Fibroblast of lung (primary cell): Measurements from ENCODE around the gene DLK2. TPM values are rescaled to one million over a fixed set of nuclear protein-coding genes. Genes with fewer than 3 reads are reported as not detected.

Source experiments
- DNase-seq, 2 donors: peaks; one replicate each; pipeline versions ENCODE4 v3.0.0 to v3.0.0-alpha.2; 2010; ENCODE audit warnings: low read depth in 2 of 2
- H2AFZ ChIP-seq: 2 replicates; pipeline ENCODE4 v1.5.1; 2012; ENCODE audit warnings: low read length, control low read depth, inconsistent platforms
- H3K27ac ChIP-seq: 2 replicates; pipeline ENCODE4 v1.5.1; 2011; ENCODE audit warnings: low read length, control low read depth; ENCODE audit not compliant: insufficient read depth
- H3K27me3 ChIP-seq: 2 replicates; pipeline ENCODE4 v1.5.1; 2011; ENCODE audit warnings: mild to moderate bottlenecking, low read length; ENCODE audit not compliant: control insufficient read depth, insufficient read depth
- H3K36me3 ChIP-seq: 2 replicates; pipeline ENCODE4 v1.5.1; 2011; ENCODE audit warnings: low read length; ENCODE audit not compliant: control insufficient read depth, insufficient read depth
- H3K4me1 ChIP-seq: 2 replicates; pipeline ENCODE4 v1.5.1; 2011; ENCODE audit warnings: low read length; ENCODE audit not compliant: control insufficient read depth, insufficient read depth; ENCODE audit errors: extremely low read depth
- H3K4me2 ChIP-seq: 2 replicates; pipeline ENCODE4 v1.5.1; 2011; ENCODE audit warnings: low read length, control low read depth; ENCODE audit not compliant: insufficient read depth; ENCODE audit errors: extremely low read depth
- H3K4me3 ChIP-seq, 4 experiments: fragments of 200-600 bp in 1 of 4; sonication (generic) in 1 of 4; replicated peaks in 1 of 4; 2 replicates each; pipeline ENCODE4 v1.5.1; 2011 to 2016; ENCODE audit warnings: low read length in 4 of 4, low read depth in 3 of 4, mild to moderate bottlenecking in 3 of 4, control low read depth in 2 of 4, inconsistent platforms in 1 of 4, mixed read lengths in 1 of 4; ENCODE audit not compliant: insufficient read depth in 1 of 4; ENCODE audit errors: control extremely low read depth in 1 of 4
- H3K79me2 ChIP-seq: 2 replicates; pipeline ENCODE4 v1.5.1; 2012; ENCODE audit warnings: mild to moderate bottlenecking, low read length, inconsistent platforms; ENCODE audit not compliant: control insufficient read depth, insufficient read depth
- H3K9ac ChIP-seq: 2 replicates; pipeline ENCODE4 v1.5.1; 2011; ENCODE audit warnings: mild to moderate bottlenecking, low read length, control low read depth; ENCODE audit not compliant: insufficient read depth
- H3K9me3 ChIP-seq: 2 replicates; pipeline ENCODE4 v1.5.1; 2012; ENCODE audit warnings: low read depth, low read length; ENCODE audit not compliant: control insufficient read depth, insufficient read depth
- H4K20me1 ChIP-seq: 2 replicates; pipeline ENCODE4 v1.5.1; 2011; ENCODE audit warnings: low read length; ENCODE audit not compliant: control insufficient read depth, insufficient read depth; ENCODE audit errors: extremely low read depth
- EZH2 ChIP-seq: IDR thresholded peaks from 2 replicates; pipeline ENCODE4 v1.5.1; 2012; ENCODE audit warnings: low read length, control low read depth, mild to moderate bottlenecking; ENCODE audit errors: missing control alignments
- polyA plus RNA-seq, 2 donors: library from polyadenylated mRNA; depleted of rRNA in 1 of 2; stranded (reverse) in 1 of 2; unstranded in 1 of 2; fragments of >200 nt; gene quantifications; 2 replicates each; pipeline ENCODE4 v1.2.1, GENCODE V29; 2011 to 2012; ENCODE audit warnings: missing spikeins in 1 of 2
- total RNA-seq: library from RNA; depleted of rRNA; stranded (reverse); fragments of >200 nt; gene quantifications from 2 replicates; pipeline ENCODE4 v1.2.1, GENCODE V29; 2014
- TF ChIP-seq, protein P1 (sequence below), 2 donors: IDR thresholded peaks in 1 of 2; conservative IDR thresholded peaks in 1 of 2; 1 replicate in 1 of 2; 2 replicates in 1 of 2; pipeline ENCODE4 v1.5.1; 2011 to 2012; ENCODE audit warnings: low read length in 2 of 2, control low read depth in 1 of 2, inconsistent platforms in 1 of 2, low read depth in 1 of 2, mild to moderate bottlenecking in 1 of 2

Gene DLK2
- total and polyA plus RNA-seq, 2 donors (not counting 1 experiment from before 2014, with no cell fraction given), result 0.17 to 0.23 TPM

DNA sequence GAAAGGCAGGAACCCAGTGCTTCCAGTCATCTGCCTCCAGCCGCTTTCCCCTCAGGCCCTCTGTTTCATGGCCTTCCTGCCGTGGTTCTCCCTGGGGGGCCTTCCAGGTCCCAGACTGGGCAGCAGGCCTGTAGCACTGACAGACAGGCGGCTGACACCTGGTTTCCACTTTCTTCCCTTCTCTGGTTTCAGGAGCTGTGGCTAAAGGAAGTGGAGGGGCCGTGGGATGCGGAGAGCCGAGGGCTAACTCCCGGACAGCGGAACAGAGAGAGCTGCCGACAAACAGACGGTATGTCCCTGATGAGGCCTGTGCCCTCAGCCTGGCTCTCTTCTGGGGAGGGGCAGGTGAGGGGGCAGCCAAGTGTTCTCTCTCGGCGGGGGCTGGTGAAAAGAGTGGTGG, 42.3 kb upstream of the DLK2 start:
- TF ChIP-seq, protein P1, sequence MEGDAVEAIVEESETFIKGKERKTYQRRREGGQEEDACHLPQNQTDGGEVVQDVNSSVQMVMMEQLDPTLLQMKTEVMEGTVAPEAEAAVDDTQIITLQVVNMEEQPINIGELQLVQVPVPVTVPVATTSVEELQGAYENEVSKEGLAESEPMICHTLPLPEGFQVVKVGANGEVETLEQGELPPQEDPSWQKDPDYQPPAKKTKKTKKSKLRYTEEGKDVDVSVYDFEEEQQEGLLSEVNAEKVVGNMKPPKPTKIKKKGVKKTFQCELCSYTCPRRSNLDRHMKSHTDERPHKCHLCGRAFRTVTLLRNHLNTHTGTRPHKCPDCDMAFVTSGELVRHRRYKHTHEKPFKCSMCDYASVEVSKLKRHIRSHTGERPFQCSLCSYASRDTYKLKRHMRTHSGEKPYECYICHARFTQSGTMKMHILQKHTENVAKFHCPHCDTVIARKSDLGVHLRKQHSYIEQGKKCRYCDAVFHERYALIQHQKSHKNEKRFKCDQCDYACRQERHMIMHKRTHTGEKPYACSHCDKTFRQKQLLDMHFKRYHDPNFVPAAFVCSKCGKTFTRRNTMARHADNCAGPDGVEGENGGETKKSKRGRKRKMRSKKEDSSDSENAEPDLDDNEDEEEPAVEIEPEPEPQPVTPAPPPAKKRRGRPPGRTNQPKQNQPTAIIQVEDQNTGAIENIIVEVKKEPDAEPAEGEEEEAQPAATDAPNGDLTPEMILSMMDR (conservative IDR thresholded peaks at IDR 0.05 in 1 of 2, IDR thresholded peaks at IDR 0.05 in 1 of 2; ENCODE audit: low read depth in 1 of 2, low read length in 2 of 2), result no peak
- TF ChIP-seq EZH2, result no peak
- H3K27ac ChIP-seq, result no peak overlapping the region

DNA sequence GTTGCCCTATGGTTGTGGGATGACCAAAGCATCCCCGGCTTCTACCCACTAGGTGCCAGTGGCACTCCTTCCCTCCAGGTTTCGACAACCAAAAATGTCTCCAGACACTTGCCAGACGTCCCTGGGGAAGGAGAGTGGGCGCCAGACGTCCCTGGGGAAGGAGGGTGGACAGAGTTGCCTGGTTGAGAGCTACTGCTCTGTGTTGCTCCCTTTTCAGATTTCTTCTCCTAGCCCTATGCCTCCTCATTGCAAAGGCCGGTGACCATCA, 41.7 kb upstream of the DLK2 start:
- Histone ChIP-seq H3K79me2 (peaks cover 4% of the 10 kb centered on the region), H3K27me3 (no peaks in the 10 kb centered on the region), H3K4me3 (no peak overlapping the region), H3K36me3 (peaks cover 10% of the 10 kb centered on the region), H2AFZ (no peak overlapping the region), H3K9ac (no peak overlapping the region), H3K4me2 (no peak overlapping the region), H4K20me1 (no peaks in the 10 kb centered on the region), H3K9me3 (no peaks in the 10 kb centered on the region), H3K27ac (no peak overlapping the region), H3K4me1 (peaks cover 21% of the 10 kb centered on the region)
- TF ChIP-seq, protein P1 (conservative IDR thresholded peaks at IDR 0.05 in 1 of 2, IDR thresholded peaks at IDR 0.05 in 1 of 2; ENCODE audit: low read depth in 1 of 2, low read length in 2 of 2), result no peak
- TF ChIP-seq EZH2, result no peak
- DNase-seq, result no peak

More for the DNA sequence above, 42.3 kb upstream of the DLK2 start:
- Histone ChIP-seq H3K9me3 (no peaks in the 10 kb centered on the region), H4K20me1 (no peaks in the 10 kb centered on the region), H3K4me1 (peaks cover 16% of the 10 kb centered on the region), H3K9ac (no peak overlapping the region), H3K4me3 (no peak overlapping the region), H3K79me2 (peaks cover 4% of the 10 kb centered on the region), H3K27me3 (no peaks in the 10 kb centered on the region), H2AFZ (no peak overlapping the region), H3K4me2 (no peak overlapping the region), H3K36me3 (peaks cover 10% of the 10 kb centered on the region)
- no peak for DNase-seq

- no peak for TF ChIP-seq EZH2
- TF ChIP-seq, protein P1 (conservative IDR thresholded peaks at IDR 0.05 in 1 of 2, IDR thresholded peaks at IDR 0.05 in 1 of 2; ENCODE audit: low read depth in 1 of 2, low read length in 2 of 2), result peak; percentile 40 to 59
- DNase-seq, result peak; percentile 47 to 68
- Histone ChIP-seq H4K20me1 (no peaks in the 10 kb centered on the region), H3K36me3 (peaks cover 10% of the 10 kb centered on the region), H3K9me3 (no peaks in the 10 kb centered on the region), H2AFZ (no peak overlapping the region), H3K27ac (peak overlapping the region; percentile 26), H3K4me1 (peaks cover 24% of the 10 kb centered on the region), H3K9ac (no peak overlapping the region), H3K27me3 (no peaks in the 10 kb centered on the region), H3K4me2 (no peak overlapping the region), H3K79me2 (peaks cover 4% of the 10 kb centered on the region), H3K4me3 (no peak overlapping the region)
These were observed 41.2 kb upstream of the DLK2 start for GRCh38 chr6:43496370-43497128.
